Left lobe of liver (tissue), 2 donors: ENCODE data around the gene BMP7. TPM values are rescaled to one million over a fixed set of nuclear protein-coding genes. Genes with fewer than 3 reads are reported as not detected.
"Not testable (repeated sequence)": the region's sequence is repeated elsewhere in the genome, so short reads cannot be mapped to it uniquely, and the experiment has no call there.

Source experiments
- ATAC-seq: fragments of 200-7000 bp; cut with Tn5 transposase; one replicate; pipeline ENCODE4 v1.9.1; 2020; ENCODE audit warnings: mild to moderate bottlenecking, moderate library complexity
- DNase-seq: peaks from one replicate; pipeline ENCODE4 v3.0.0-alpha.2; 2020; ENCODE audit warnings: low spot score
- total RNA-seq: library from RNA; stranded (reverse); gene quantifications from one replicate; pipeline ENCODE4 v1.2.1, GENCODE V29; 2021
- donor health status: DM: no; HTN: no; CAD: no; lungs with moderate emphysema.
- donor health status: DM: no; HTN: yes; CAD: no.

The BMP7 gene
- total RNA-seq, 1 donor from 2014 or later: 0.38 TPM

- not testable (repeated sequence) for DNase-seq, ATAC-seq
Measured at GRCh38 chr20:57157787-57158186, 108.7 kb downstream of the BMP7 start.

GRCh38 chr20:57157106-57157691 lies 109.2 kb downstream of the BMP7 start:
- ATAC-seq (no peak), DNase-seq (no peak)

GRCh38 chr20:57156011-57156729 lies 110.3 kb downstream of the BMP7 start:
- ATAC-seq: no peak

GRCh38 chr20:57155415-57155814 lies 111.0 kb downstream of the BMP7 start:
- DNase-seq: no peak
- ATAC-seq: no peak

More at GRCh38 chr20:57156011-57156729, 110.3 kb downstream of the BMP7 start:
- DNase-seq: no peak

- ATAC-seq (no peak), DNase-seq (no peak)
Measured at GRCh38 chr20:57153238-57153905, 113.1 kb downstream of the BMP7 start.

GRCh38 chr20:57152557-57152956 lies 113.9 kb downstream of the BMP7 start:
- ATAC-seq: no peak
- DNase-seq: no peak

- ATAC-seq (no peak), DNase-seq (no peak)
Measured at GRCh38 chr20:57150559-57150958, 115.9 kb downstream of the BMP7 start.

- DNase-seq (no peak), ATAC-seq (no peak)
Measured at GRCh38 chr20:57148263-57148662, 118.2 kb downstream of the BMP7 start.

GRCh38 chr20:57147185-57147584 lies 119.3 kb downstream of the BMP7 start:
- no peak for DNase-seq

GRCh38 chr20:57146155-57146554 lies 120.3 kb downstream of the BMP7 start:
- ATAC-seq: no peak
- DNase-seq: no peak

More at GRCh38 chr20:57147185-57147584, 119.3 kb downstream of the BMP7 start:
- no peak for ATAC-seq

GRCh38 chr20:57145089-57145631 lies 121.3 kb downstream of the BMP7 start:
- ATAC-seq (no peak), DNase-seq (no peak)

- DNase-seq (no peak), ATAC-seq (no peak)
Measured at GRCh38 chr20:57143173-57143572, 123.3 kb downstream of the BMP7 start.

- DNase-seq (no peak), ATAC-seq (no peak)
Measured at GRCh38 chr20:57142667-57143066, 123.8 kb downstream of the BMP7 start.

GRCh38 chr20:57141492-57141891 lies 124.9 kb downstream of the BMP7 start:
- ATAC-seq (no peak), DNase-seq (no peak)

- DNase-seq (no peak), ATAC-seq (no peak)
Measured at GRCh38 chr20:57140416-57140965, 126.0 kb downstream of the BMP7 start.

- no peak for ATAC-seq
Measured at GRCh38 chr20:57139342-57140093, 126.9 kb downstream of the BMP7 start.

GRCh38 chr20:57138198-57138995 lies 128.0 kb downstream of the BMP7 start:
- no peak for DNase-seq

More at GRCh38 chr20:57139342-57140093, 126.9 kb downstream of the BMP7 start:
- no peak for DNase-seq

GRCh38 chr20:57137676-57138075 lies 128.8 kb downstream of the BMP7 start:
- ATAC-seq (no peak), DNase-seq (no peak)

More at GRCh38 chr20:57138198-57138995, 128.0 kb downstream of the BMP7 start:
- ATAC-seq: no peak

GRCh38 chr20:57136734-57137133 lies 129.7 kb downstream of the BMP7 start:
- DNase-seq (no peak), ATAC-seq (no peak)

GRCh38 chr20:57135875-57136274 lies 130.6 kb downstream of the BMP7 start:
- ATAC-seq (no peak), DNase-seq (no peak)
